Ovary (tissue), 9 donors: ENCODE measurements around the gene CPA1. TPM values are rescaled to one million over a fixed set of nuclear protein-coding genes. Genes with fewer than 3 reads are reported as not detected.

Source experiments
- DNase-seq, 5 donors: peaks; one replicate each; pipeline ENCODE4 v3.0.0-alpha.2; 2019 to 2020
- H3K27ac ChIP-seq, 2 donors: fragments of 200-600 bp; one replicate each; pipeline versions ENCODE4 v1.5.1 to v1.8.0; 2019 to 2022
- H3K27me3 ChIP-seq: fragments of 200-600 bp; one replicate; pipeline ENCODE4 v1.8.0; 2022
- H3K36me3 ChIP-seq: fragments of 200-600 bp; sonication (generic); one replicate; pipeline ENCODE4 v1.5.1; 2019
- H3K4me1 ChIP-seq: one replicate; pipeline ENCODE4 v1.8.1; 2013; ENCODE audit warnings: mild to moderate bottlenecking, moderate library complexity; ENCODE audit not compliant: insufficient read depth
- H3K4me3 ChIP-seq: fragments of 200-600 bp; sonication (generic); one replicate; pipeline ENCODE4 v1.5.1; 2017
- H3K9me3 ChIP-seq, 2 donors: fragments of 200-600 bp in 1 of 2; sonication (generic) in 1 of 2; one replicate each; pipeline versions ENCODE4 v1.5.1 to v1.8.1; 2013 to 2019; ENCODE audit warnings: mild to moderate bottlenecking in 1 of 2, moderate library complexity in 1 of 2
- EP300 ChIP-seq: sonication (generic); formaldehyde crosslinking; IDR thresholded peaks from one replicate; pipeline ENCODE4 v1.6.1; 2017; ENCODE audit warnings: antibody characterized with exemption
- POLR2A ChIP-seq: fragments of 450-650 bp; IDR thresholded peaks from one replicate; pipeline ENCODE4 v1.6.1; 2017; ENCODE audit warnings: antibody characterized with exemption, mild to moderate bottlenecking, moderate library complexity
- WGBS, 3 donors: extraction: QIAGEN DNeasy Blood & Tissue Kit in 1 of 3; methylation state at CpG; one replicate each; pipeline versions ENCODE4 v1.1.5 to v1.1.7; 2013 to 2017; 5-methylcytosine and 5-hydroxymethylcytosine counted together
- intact Hi-C, 4 donors: fragments of 100-400 bp; cut with DNase I; formaldehyde crosslinking; loops; one replicate each; pipeline versions ENCODE4 v1.11.0 to v1.15.1; 2022 to 2023
- polyA plus RNA-seq, 2 donors: library from polyadenylated mRNA; stranded (reverse); fragments of 200-250 nt in 1 of 2; fragments of 350-450 nt in 1 of 2; fragmentation: Illumina TruSeq in 1 of 2; extraction: RNeasy Lipid Tissue Mini Kit (QIAGEN cat#74804) in 1 of 2; gene quantifications; one replicate each; pipeline ENCODE4 v1.2.3, GENCODE V29; 2013 to 2014
- total RNA-seq, 7 donors: library from RNA; depleted of rRNA in 2 of 7; stranded (reverse); fragments of >200 nt in 2 of 7; fragmentation: NEBNext Ultra II Directional in 3 of 7; extraction: Animal tissue kit (Norgen Biotek cat#: 25700) in 3 of 7; gene quantifications; one replicate each; pipeline versions ENCODE4 v1.1.0 to v1.2.4, GENCODE V29; 2016 to 2023
- TF ChIP-seq, protein P1 (sequence below), 3 donors: fragments of 450-650 bp in 2 of 3; fragments of 200-600 bp in 1 of 3; IDR thresholded peaks; one replicate each; pipeline versions ENCODE4 v1.5.1 to v1.8.0; 2016 to 2022; ENCODE audit warnings: antibody characterized with exemption in 3 of 3, mild to moderate bottlenecking in 1 of 3
- donor health status: DM: no; HTN: no; CAD: no; lungs with moderate emphysema.
- donor health status: DM: no; HTN: no; CAD: no.
- donor health status: Bipolar disorder and iron deficiency.
- donor health status: DM: yes; HTN: yes; CAD: no.
- donor health status: DM: no; HTN: no; CAD: no.
- donor health status: DM: yes; HTN: yes; CAD: no.

CPA1 gene
- total and polyA plus RNA-seq, 9 donors = 0.31 to 32.4 (median 1.9) TPM; not detected in 2

DNA sequence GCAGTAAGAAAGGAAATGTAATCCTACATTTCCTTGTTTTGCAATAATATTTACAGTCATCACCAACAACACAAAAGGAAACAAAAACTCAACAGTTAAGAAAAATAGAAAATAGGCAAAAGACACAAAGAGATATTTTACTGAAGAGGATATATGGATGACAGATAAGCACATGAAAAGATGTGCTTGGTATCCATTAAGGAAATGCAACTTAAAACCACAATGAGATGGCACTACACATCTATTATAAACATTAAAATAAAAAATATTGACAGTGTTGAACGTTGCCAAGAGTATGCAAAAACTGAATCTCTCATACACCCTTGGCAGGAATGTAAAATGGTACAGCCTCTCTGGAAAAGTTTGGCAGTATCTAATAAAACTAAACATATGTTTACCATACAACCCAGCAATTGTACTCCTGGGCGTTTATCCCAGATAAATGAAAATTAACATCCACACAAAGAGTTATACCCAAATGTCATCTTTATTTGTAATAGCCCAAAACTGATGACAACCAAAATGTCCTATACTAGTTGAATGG lies 55.1 kb downstream of the CPA1 start:
- H3K27me3 ChIP-seq = no peaks in the 10 kb centered on the region
- WGBS, 3 donors = 43 to 64% (median 53%) methylated on average over 2 of the region's 2 CpGs
- H3K4me1 ChIP-seq = peaks cover 8% of the 10 kb centered on the region
- no peaks in the 10 kb centered on the region for H3K36me3 ChIP-seq
- H3K9me3 ChIP-seq = no peaks in the 10 kb centered on the region
- intact Hi-C loops = no loop called here
- no peak overlapping the region for H3K27ac ChIP-seq
- H3K4me3 ChIP-seq = no peak overlapping the region
- no peak for TF ChIP-seq EP300
- no peak for DNase-seq

DNA sequence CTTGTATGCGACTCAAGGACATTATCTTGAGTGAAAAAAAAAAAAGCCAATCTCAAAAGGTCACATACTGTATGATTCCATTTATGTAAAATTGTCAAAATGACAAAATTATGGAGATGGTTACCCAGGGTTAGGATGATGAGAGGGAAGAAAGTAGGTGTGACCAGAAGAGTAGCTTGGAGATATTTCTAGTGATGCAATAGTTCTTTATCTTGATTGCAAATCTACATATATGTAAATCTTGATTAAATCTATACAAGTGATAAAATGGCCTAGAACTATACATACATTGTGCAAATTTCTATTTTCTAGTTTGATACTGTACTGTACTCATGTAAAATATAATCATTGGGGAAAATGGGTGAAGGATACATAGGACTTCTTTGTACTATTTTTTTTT lies 56.0 kb downstream of the CPA1 start:
- no peaks in the 10 kb centered on the region for H3K27me3 ChIP-seq
- TF ChIP-seq, protein P1, sequence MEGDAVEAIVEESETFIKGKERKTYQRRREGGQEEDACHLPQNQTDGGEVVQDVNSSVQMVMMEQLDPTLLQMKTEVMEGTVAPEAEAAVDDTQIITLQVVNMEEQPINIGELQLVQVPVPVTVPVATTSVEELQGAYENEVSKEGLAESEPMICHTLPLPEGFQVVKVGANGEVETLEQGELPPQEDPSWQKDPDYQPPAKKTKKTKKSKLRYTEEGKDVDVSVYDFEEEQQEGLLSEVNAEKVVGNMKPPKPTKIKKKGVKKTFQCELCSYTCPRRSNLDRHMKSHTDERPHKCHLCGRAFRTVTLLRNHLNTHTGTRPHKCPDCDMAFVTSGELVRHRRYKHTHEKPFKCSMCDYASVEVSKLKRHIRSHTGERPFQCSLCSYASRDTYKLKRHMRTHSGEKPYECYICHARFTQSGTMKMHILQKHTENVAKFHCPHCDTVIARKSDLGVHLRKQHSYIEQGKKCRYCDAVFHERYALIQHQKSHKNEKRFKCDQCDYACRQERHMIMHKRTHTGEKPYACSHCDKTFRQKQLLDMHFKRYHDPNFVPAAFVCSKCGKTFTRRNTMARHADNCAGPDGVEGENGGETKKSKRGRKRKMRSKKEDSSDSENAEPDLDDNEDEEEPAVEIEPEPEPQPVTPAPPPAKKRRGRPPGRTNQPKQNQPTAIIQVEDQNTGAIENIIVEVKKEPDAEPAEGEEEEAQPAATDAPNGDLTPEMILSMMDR (IDR thresholded peaks at IDR 0.05) = no peak
- TF ChIP-seq POLR2A = no peak
- TF ChIP-seq EP300 = no peak
- no peaks in the 10 kb centered on the region for H3K36me3 ChIP-seq
- WGBS, 3 donors = 77 to 91% (median 83%) methylated on average over 1 of the region's 1 CpG
- no peak overlapping the region for H3K27ac ChIP-seq
- no peak overlapping the region for H3K4me3 ChIP-seq
- peaks cover 5% of the 10 kb centered on the region for H3K4me1 ChIP-seq
- no peak for DNase-seq
- no peaks in the 10 kb centered on the region for H3K9me3 ChIP-seq
- intact Hi-C loops = no loop called here

Other genes with a start within 250 kb of the CPA1 start
- 10 to 100 TPM in 6 of 7 donors, 1 to 10 TPM in 1; 7.6 to 26.1 (median 15.5) TPM for gene TMEM209, start 175.1 kb upstream of the CPA1 start, total RNA-seq
- 10 to 100 TPM in 1 of 2 donors, 1 to 10 TPM in 1; 7.8 to 13.1 TPM for gene TMEM209, start 175.1 kb upstream of the CPA1 start, polyA plus RNA-seq
- not detected for gene SSMEM1, start 172.6 kb upstream of the CPA1 start, total RNA-seq
- gene SSMEM1, start 172.6 kb upstream of the CPA1 start, polyA plus RNA-seq = not detected
- 1 to 10 TPM in 2 of 7 donors, under 1 TPM in 2, not detected in 3; 0.22 to 3.6 (median 2.1) TPM for gene CPA2, start 113.6 kb upstream of the CPA1 start, total RNA-seq
- under 1 TPM in 1 of 2 donors, not detected in 1; 0.05 TPM for gene CPA2, start 113.6 kb upstream of the CPA1 start, polyA plus RNA-seq
- gene CPA4, start 87.3 kb upstream of the CPA1 start, total RNA-seq = under 1 TPM in 4 of 7 donors, not detected in 3; 0.27 to 0.48 (median 0.33) TPM
- gene CPA4, start 87.3 kb upstream of the CPA1 start, polyA plus RNA-seq = 1 to 10 TPM in 1 of 2 donors, under 1 TPM in 1; 0.13 to 1.7 TPM
- not detected for gene CPA5, start 35.7 kb upstream of the CPA1 start, total RNA-seq
- gene CPA5, start 35.7 kb upstream of the CPA1 start, polyA plus RNA-seq = not detected
- 10 to 100 TPM in 5 of 7 donors, 1 to 10 TPM in 2; 1.8 to 21.3 (median 10.5) TPM for gene CEP41, start 60.5 kb downstream of the CPA1 start, total RNA-seq
- 10 to 100 TPM in 1 of 2 donors, 1 to 10 TPM in 1; 4.7 to 15.3 TPM for gene CEP41, start 60.5 kb downstream of the CPA1 start, polyA plus RNA-seq
- 10 to 100 TPM; 16.2 to 64.5 (median 35.5) TPM for gene MEST, start 111.6 kb downstream of the CPA1 start, total RNA-seq
- gene MEST, start 111.6 kb downstream of the CPA1 start, polyA plus RNA-seq = 10 to 100 TPM; 19.3 to 38.7 TPM